NCI-H2029 (cell line): ENCODE data around the gene SLC25A41.

ENCODE experiments used
- DNase-seq: peaks from one replicate; lab custom pipeline; 2025; lab: John Stamatoyannopoulos, UW

SLC25A41 gene

GRCh38 chr19:6433663-6434062, at the start of gene SLC25A41:
SLC25A41 (minus strand) TSS chr19:6433763; CDS start chr19:6433693, 70 bp downstream.
- no peak for DNase-seq

GRCh38 chr19:6483235-6483634, 49.7 kb upstream of the SLC25A41 start:
- DNase-seq, result no peak

GRCh38 chr19:6482343-6482686, 48.8 kb upstream of the SLC25A41 start:
- DNase-seq, result no peak

GRCh38 chr19:6481541-6482342, 48.2 kb upstream of the SLC25A41 start, which contains the start of gene DENND1C:
DENND1C (minus strand) TSS chr19:6481787; CDS start chr19:6481695, 92 bp downstream.
- no peak for DNase-seq

GRCh38 chr19:6480848-6481415, 47.4 kb upstream of the SLC25A41 start:
- no peak for DNase-seq

GRCh38 chr19:6479836-6480398, 46.4 kb upstream of the SLC25A41 start:
- no peak for DNase-seq

GRCh38 chr19:6478815-6479214, 45.3 kb upstream of the SLC25A41 start:
- no peak for DNase-seq

- no peak for DNase-seq
Observed at GRCh38 chr19:6476896-6477431, 43.4 kb upstream of the SLC25A41 start.

GRCh38 chr19:6476155-6476895, 42.8 kb upstream of the SLC25A41 start:
- no peak for DNase-seq

GRCh38 chr19:6475321-6476108, 42.0 kb upstream of the SLC25A41 start:
- DNase-seq, result no peak

GRCh38 chr19:6473647-6474046, 40.1 kb upstream of the SLC25A41 start:
- no peak for DNase-seq

GRCh38 chr19:6472713-6473112, 39.1 kb upstream of the SLC25A41 start:
- no peak for DNase-seq

GRCh38 chr19:6471076-6471475, 37.5 kb upstream of the SLC25A41 start:
- no peak for DNase-seq

GRCh38 chr19:6470173-6470572, 36.6 kb upstream of the SLC25A41 start:
- no peak for DNase-seq

- no peak for DNase-seq
Observed at GRCh38 chr19:6467384-6467783, 33.8 kb upstream of the SLC25A41 start.

GRCh38 chr19:6466526-6467248, 33.1 kb upstream of the SLC25A41 start:
- DNase-seq, result no peak

GRCh38 chr19:6465663-6466062, 32.1 kb upstream of the SLC25A41 start:
- no peak for DNase-seq

GRCh38 chr19:6465006-6465405, 31.4 kb upstream of the SLC25A41 start:
- DNase-seq, result no peak

- DNase-seq, result peak; percentile 93
Observed at GRCh38 chr19:6464070-6464873, 30.7 kb upstream of the SLC25A41 start, which contains the start of gene CRB3. CRB3 (plus strand) TSS chr19:6464271; CDS start chr19:6464702, 431 bp downstream.
